SK-N-SH treated with all-trans-retinoic acid at 6 μM for 48 hours (cell line): ENCODE data around the gene EPN3.

Source experiments
- ATAC-seq: fragments of 200-7000 bp; cut with Tn5 transposase; 3 replicates; pipeline ENCODE4 v1.9.1; 2020; ENCODE audit warnings: mild to moderate bottlenecking, moderate library complexity
- BACH2 ChIP-seq: fragments of 250-450 bp; sonication (Bioruptor Pico); IDR thresholded peaks from 2 replicates; pipeline ENCODE4 v1.9.0; 2021; ENCODE audit warnings: mild to moderate bottlenecking, borderline replicate concordance
- CREB5 ChIP-seq: fragments of 250-450 bp; sonication (Bioruptor Pico); IDR thresholded peaks from 2 replicates; pipeline ENCODE4 v1.5.1; 2020; ENCODE audit warnings: low read depth, mild to moderate bottlenecking, moderate library complexity
- CSDC2 ChIP-seq: fragments of 250-450 bp; sonication (Bioruptor Pico); IDR thresholded peaks from 2 replicates; pipeline ENCODE4 v1.5.0; 2020; ENCODE audit warnings: mild to moderate bottlenecking, moderate library complexity
- CSRNP3 ChIP-seq: fragments of 250-450 bp; sonication (Bioruptor Pico); IDR thresholded peaks from 2 replicates; pipeline ENCODE4 v1.5.1; 2021; ENCODE audit warnings: mild to moderate bottlenecking, moderate library complexity
- ESRRG ChIP-seq: fragments of 250-450 bp; sonication (Bioruptor Pico); IDR thresholded peaks from 2 replicates; pipeline ENCODE4 v1.6.1; 2021; ENCODE audit warnings: mild to moderate bottlenecking
- GLIS3 ChIP-seq: fragments of 250-450 bp; sonication (Bioruptor Pico); IDR thresholded peaks from 2 replicates; pipeline ENCODE4 v1.5.0; 2020; ENCODE audit warnings: mild to moderate bottlenecking, moderate library complexity
- ISL1 ChIP-seq: fragments of 250-450 bp; sonication (Bioruptor Pico); IDR thresholded peaks from 2 replicates; pipeline ENCODE4 v2.1.2; 2022; ENCODE audit warnings: mild to moderate bottlenecking, moderate library complexity
- OSR1 ChIP-seq: fragments of 250-450 bp; sonication (Bioruptor Pico); IDR thresholded peaks from 2 replicates; pipeline ENCODE4 v1.8.0; 2022; ENCODE audit warnings: moderate library complexity, mild to moderate bottlenecking, inconsistent platforms
- PPARA ChIP-seq: fragments of 250-450 bp; sonication (Bioruptor Pico); IDR thresholded peaks from 2 replicates; pipeline ENCODE4 v1.5.0; 2020; ENCODE audit warnings: mild to moderate bottlenecking, borderline replicate concordance
- RARB ChIP-seq: fragments of 250-450 bp; sonication (Bioruptor Pico); IDR thresholded peaks from 2 replicates; pipeline ENCODE4 v1.8.0; 2021; ENCODE audit warnings: mild to moderate bottlenecking, moderate library complexity
- SNAI2 ChIP-seq: fragments of 250-450 bp; sonication (Bioruptor Pico); IDR thresholded peaks from 2 replicates; pipeline ENCODE4 v1.5.0; 2020; ENCODE audit warnings: mild to moderate bottlenecking, moderate library complexity
- TCF4 ChIP-seq: fragments of 250-450 bp; sonication (Bioruptor Pico); IDR thresholded peaks from 2 replicates; pipeline ENCODE4 v1.8.0; 2021; ENCODE audit warnings: mild to moderate bottlenecking, moderate library complexity, borderline replicate concordance
- TSHZ2 ChIP-seq: fragments of 250-450 bp; sonication (Bioruptor Pico); IDR thresholded peaks from 2 replicates; pipeline ENCODE4 v1.5.0; 2020; ENCODE audit warnings: mild to moderate bottlenecking, moderate library complexity
- ZC3H10 ChIP-seq: fragments of 250-450 bp; sonication (Bioruptor Pico); IDR thresholded peaks from 2 replicates; pipeline ENCODE4 v1.5.1; 2021; ENCODE audit warnings: mild to moderate bottlenecking, moderate library complexity
- ZFP3 ChIP-seq: fragments of 250-450 bp; sonication (Bioruptor Pico); IDR thresholded peaks from 2 replicates; pipeline ENCODE4 v1.5.0; 2020; ENCODE audit warnings: mild to moderate bottlenecking, moderate library complexity
- ZFP30 ChIP-seq: fragments of 450-650 bp; formaldehyde crosslinking; IDR thresholded peaks from 2 replicates; pipeline ENCODE4 v1.5.0; 2022; ENCODE audit warnings: mild to moderate bottlenecking, moderate library complexity
- ZNF70 ChIP-seq: fragments of 450-650 bp; formaldehyde crosslinking; IDR thresholded peaks from 2 replicates; pipeline ENCODE4 v1.5.0; 2020; ENCODE audit warnings: mild to moderate bottlenecking, moderate library complexity
- ZNF8 ChIP-seq: fragments of 450-650 bp; formaldehyde crosslinking; IDR thresholded peaks from 2 replicates; pipeline ENCODE4 v1.5.0; 2020; ENCODE audit warnings: mild to moderate bottlenecking, moderate library complexity

Gene EPN3

GRCh38 chr17:50539762-50540559 lies 7.4 kb downstream of the EPN3 start:
- TF ChIP-seq RARB (CRISPR knock-in tag), result no peak
- no peak for TF ChIP-seq OSR1 (CRISPR knock-in tag)
- no peak for TF ChIP-seq SNAI2
- TF ChIP-seq BACH2 (CRISPR knock-in tag), result no peak
- no peak for TF ChIP-seq ZNF8 (CRISPR knock-in tag)
- TF ChIP-seq ESRRG (CRISPR knock-in tag), result no peak
- TF ChIP-seq PPARA (CRISPR knock-in tag), result no peak
- TF ChIP-seq ZFP3 (CRISPR knock-in tag), result no peak
- no peak for TF ChIP-seq ZNF70 (CRISPR knock-in tag)
- TF ChIP-seq GLIS3 (CRISPR knock-in tag), result no peak
- TF ChIP-seq ZFP30 (CRISPR knock-in tag), result no peak
- TF ChIP-seq ISL1 (CRISPR knock-in tag), result no peak
- no peak for TF ChIP-seq TCF4 (CRISPR knock-in tag)
- ATAC-seq, result no peak

GRCh38 chr17:50540560-50541401 lies 8.2 kb downstream of the EPN3 start:
- peak; percentile 2; the same call in 2 of the 3 replicates for ATAC-seq
- no peak for TF ChIP-seq ZC3H10
- TF ChIP-seq ZNF8 (CRISPR knock-in tag), result no peak
- TF ChIP-seq ZFP30 (CRISPR knock-in tag), result no peak
- no peak for TF ChIP-seq CSRNP3 (CRISPR knock-in tag)
- TF ChIP-seq ZFP3 (CRISPR knock-in tag), result no peak
- no peak for TF ChIP-seq ESRRG (CRISPR knock-in tag)
- no peak for TF ChIP-seq TSHZ2
- TF ChIP-seq ISL1 (CRISPR knock-in tag), result no peak
- TF ChIP-seq CSDC2 (CRISPR knock-in tag), result no peak
- TF ChIP-seq RARB (CRISPR knock-in tag), result no peak
- no peak for TF ChIP-seq TCF4 (CRISPR knock-in tag)
- no peak for TF ChIP-seq PPARA (CRISPR knock-in tag)

- no peak for TF ChIP-seq ZFP3 (CRISPR knock-in tag)
- TF ChIP-seq CSRNP3 (CRISPR knock-in tag), result no peak
- no peak for TF ChIP-seq TCF4 (CRISPR knock-in tag)
- TF ChIP-seq ISL1 (CRISPR knock-in tag), result no peak
- no peak for TF ChIP-seq CSDC2 (CRISPR knock-in tag)
- no peak for TF ChIP-seq CREB5 (CRISPR knock-in tag)
- peak; percentile 6 for ATAC-seq
These were observed 8.8 kb downstream of the EPN3 start for GRCh38 chr17:50541402-50541715.
